SU-DHL-6 (cell line): ENCODE results near the gene ATRNL1.

ENCODE experiments used
- EZH2phosphoT487 ChIP-seq: fragments of 200-600 bp; sonication (generic), shearing (Covaris generic); conservative IDR thresholded peaks from 2 replicates; pipeline ENCODE4 v1.6.1; 2018; ENCODE audit warnings: mild to moderate bottlenecking, antibody characterized with exemption, low read length, moderate library complexity, mixed read lengths
- TF ChIP-seq, protein P1 (sequence below): fragments of 200-600 bp; sonication (generic); IDR thresholded peaks from one replicate; pipeline ENCODE4 v1.5.1; 2017; ENCODE audit warnings: antibody characterized with exemption, mild to moderate bottlenecking, low read length, moderate library complexity; ENCODE audit not compliant: insufficient read depth, poor library complexity, severe bottlenecking

DNA sequence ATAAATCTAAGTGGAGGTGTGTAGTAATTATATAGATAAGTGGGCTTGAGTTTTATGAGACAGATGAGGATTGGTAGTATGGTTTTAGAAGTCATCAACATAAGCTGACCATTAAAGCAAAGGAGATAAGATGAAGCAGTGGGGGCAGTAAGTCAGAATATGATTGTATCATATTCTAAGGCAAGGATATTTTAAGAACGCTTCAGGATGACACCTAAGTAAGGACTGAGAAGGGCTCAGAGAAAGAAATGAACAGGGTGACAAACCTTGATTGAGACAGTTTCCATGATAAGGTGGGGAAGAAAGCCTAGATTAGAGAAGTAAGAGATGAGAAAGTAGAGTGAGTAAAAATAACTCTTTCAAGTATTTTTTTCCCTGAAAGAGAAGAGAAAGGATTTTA, 567.2 kb downstream of the ATRNL1 start:
- TF ChIP-seq, protein P1, sequence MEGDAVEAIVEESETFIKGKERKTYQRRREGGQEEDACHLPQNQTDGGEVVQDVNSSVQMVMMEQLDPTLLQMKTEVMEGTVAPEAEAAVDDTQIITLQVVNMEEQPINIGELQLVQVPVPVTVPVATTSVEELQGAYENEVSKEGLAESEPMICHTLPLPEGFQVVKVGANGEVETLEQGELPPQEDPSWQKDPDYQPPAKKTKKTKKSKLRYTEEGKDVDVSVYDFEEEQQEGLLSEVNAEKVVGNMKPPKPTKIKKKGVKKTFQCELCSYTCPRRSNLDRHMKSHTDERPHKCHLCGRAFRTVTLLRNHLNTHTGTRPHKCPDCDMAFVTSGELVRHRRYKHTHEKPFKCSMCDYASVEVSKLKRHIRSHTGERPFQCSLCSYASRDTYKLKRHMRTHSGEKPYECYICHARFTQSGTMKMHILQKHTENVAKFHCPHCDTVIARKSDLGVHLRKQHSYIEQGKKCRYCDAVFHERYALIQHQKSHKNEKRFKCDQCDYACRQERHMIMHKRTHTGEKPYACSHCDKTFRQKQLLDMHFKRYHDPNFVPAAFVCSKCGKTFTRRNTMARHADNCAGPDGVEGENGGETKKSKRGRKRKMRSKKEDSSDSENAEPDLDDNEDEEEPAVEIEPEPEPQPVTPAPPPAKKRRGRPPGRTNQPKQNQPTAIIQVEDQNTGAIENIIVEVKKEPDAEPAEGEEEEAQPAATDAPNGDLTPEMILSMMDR, result no peak
- TF ChIP-seq EZH2phosphoT487, result no peak
